Loucy (cell line): ENCODE results near the gene LYPD1.

Experiments
- EZH2phosphoT487 ChIP-seq: fragments of 200-600 bp; IDR thresholded peaks from 2 replicates; pipeline ENCODE4 v1.6.1; 2018; ENCODE audit warnings: antibody characterized with exemption, mild to moderate bottlenecking, moderate library complexity, borderline replicate concordance
- TF ChIP-seq, protein P1 (sequence below): fragments of 200-600 bp; sonication (generic); conservative IDR thresholded peaks from 2 replicates; pipeline ENCODE4 v1.5.1; 2014; ENCODE audit warnings: mild to moderate bottlenecking, antibody characterized with exemption, low read length

DNA sequence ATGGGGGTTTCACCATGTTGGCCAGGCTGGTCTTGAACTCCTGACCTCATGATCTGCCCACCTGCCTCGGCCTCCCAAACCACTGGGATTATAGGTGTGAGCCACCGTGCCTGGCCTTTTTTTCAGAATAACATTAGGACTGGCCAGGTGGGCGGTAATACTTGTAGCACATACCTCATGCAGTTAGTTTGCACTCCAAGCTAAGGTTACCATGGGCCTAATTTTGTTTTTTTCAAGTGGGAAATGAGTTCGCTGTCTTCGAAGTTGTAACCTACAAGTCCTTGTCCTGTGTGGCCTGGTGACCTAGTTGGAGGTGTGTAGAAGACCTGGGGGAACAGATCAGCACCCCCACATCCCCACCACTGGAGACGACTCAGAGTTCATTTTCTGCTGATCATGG lies 74.8 kb downstream of the LYPD1 start:
- TF ChIP-seq, protein P1, sequence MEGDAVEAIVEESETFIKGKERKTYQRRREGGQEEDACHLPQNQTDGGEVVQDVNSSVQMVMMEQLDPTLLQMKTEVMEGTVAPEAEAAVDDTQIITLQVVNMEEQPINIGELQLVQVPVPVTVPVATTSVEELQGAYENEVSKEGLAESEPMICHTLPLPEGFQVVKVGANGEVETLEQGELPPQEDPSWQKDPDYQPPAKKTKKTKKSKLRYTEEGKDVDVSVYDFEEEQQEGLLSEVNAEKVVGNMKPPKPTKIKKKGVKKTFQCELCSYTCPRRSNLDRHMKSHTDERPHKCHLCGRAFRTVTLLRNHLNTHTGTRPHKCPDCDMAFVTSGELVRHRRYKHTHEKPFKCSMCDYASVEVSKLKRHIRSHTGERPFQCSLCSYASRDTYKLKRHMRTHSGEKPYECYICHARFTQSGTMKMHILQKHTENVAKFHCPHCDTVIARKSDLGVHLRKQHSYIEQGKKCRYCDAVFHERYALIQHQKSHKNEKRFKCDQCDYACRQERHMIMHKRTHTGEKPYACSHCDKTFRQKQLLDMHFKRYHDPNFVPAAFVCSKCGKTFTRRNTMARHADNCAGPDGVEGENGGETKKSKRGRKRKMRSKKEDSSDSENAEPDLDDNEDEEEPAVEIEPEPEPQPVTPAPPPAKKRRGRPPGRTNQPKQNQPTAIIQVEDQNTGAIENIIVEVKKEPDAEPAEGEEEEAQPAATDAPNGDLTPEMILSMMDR = no peak
- no peak for TF ChIP-seq EZH2phosphoT487
